Measurements from ENCODE around the gene SLC9A9. TPM values are rescaled to one million over a fixed set of nuclear protein-coding genes. Genes with fewer than 3 reads are reported as not detected.

The SLC9A9 gene
- total RNA-seq, 1 donor from 2014 or later: 0.22 TPM

GRCh38 chr3:143859465-143860203, 11.4 kb upstream of the SLC9A9 start:
- H3K79me2 ChIP-seq (ENCODE audit: low read depth): no peaks in the 10 kb centered on the region
- Mint-ChIP-seq H3K27me3 (ENCODE audit: insufficient read depth, low read depth) (no peaks in the 10 kb centered on the region), H3K9me3 (peaks cover 6% of the 10 kb centered on the region), H3K27ac (no peak overlapping the region), H3K36me3 (no peaks in the 10 kb centered on the region), H3K4me3 (no peak overlapping the region), H3K4me1 (no peaks in the 10 kb centered on the region)
- H3K27ac ChIP-seq: no peak overlapping the region
- no peak overlapping the region for H2AFZ ChIP-seq (replicated peaks)
- no peak overlapping the region for H3K4me2 ChIP-seq
- DNase-seq (ENCODE audit: low spot score): no peak
- no peaks in the 10 kb centered on the region for H3K4me1 ChIP-seq
- no peak overlapping the region for H3K9ac ChIP-seq
- no peak for TF ChIP-seq EZH2phosphoT487 (IDR thresholded peaks at IDR 0.05)
- no peak for TF ChIP-seq EZH2 (IDR thresholded peaks at IDR 0.05)
- no peak for TF ChIP-seq CTCF (IDR thresholded peaks at IDR 0.05)
- no peaks in the 10 kb centered on the region for H3F3A ChIP-seq (ENCODE audit: low read depth)
- H3K36me3 ChIP-seq: no peaks in the 10 kb centered on the region
- H4K20me1 ChIP-seq (ENCODE audit: low read depth): no peaks in the 10 kb centered on the region
- H3K27me3 ChIP-seq: no peaks in the 10 kb centered on the region
- no peaks in the 10 kb centered on the region for H3K9me3 ChIP-seq (ENCODE audit: low read depth)
- H3K4me3 ChIP-seq: no peak overlapping the region

- Histone ChIP-seq H3K9me3 (ENCODE audit: low read depth) (no peaks in the 10 kb centered on the region), H3K79me2 (ENCODE audit: low read depth) (no peaks in the 10 kb centered on the region), H3K27me3 (no peaks in the 10 kb centered on the region), H2AFZ (replicated peaks) (no peak overlapping the region), H3K4me2 (no peak overlapping the region), H4K20me1 (ENCODE audit: low read depth) (no peaks in the 10 kb centered on the region), H3K4me1 (no peaks in the 10 kb centered on the region), H3F3A (ENCODE audit: low read depth) (no peaks in the 10 kb centered on the region), H3K9ac (no peak overlapping the region), H3K4me3 (no peak overlapping the region), H3K36me3 (no peaks in the 10 kb centered on the region), H3K27ac (no peak overlapping the region)
- Mint-ChIP-seq H3K36me3 (no peaks in the 10 kb centered on the region), H3K4me3 (no peak overlapping the region), H3K27me3 (ENCODE audit: insufficient read depth, low read depth) (peaks cover 3% of the 10 kb centered on the region), H3K9me3 (peaks cover 5% of the 10 kb centered on the region), H3K4me1 (no peaks in the 10 kb centered on the region), H3K27ac (no peak overlapping the region)
- DNase-seq (ENCODE audit: low spot score): no peak
- TF ChIP-seq EZH2 (IDR thresholded peaks at IDR 0.05): no peak
- no peak for TF ChIP-seq EZH2phosphoT487 (IDR thresholded peaks at IDR 0.05)
- no peak for TF ChIP-seq CTCF (IDR thresholded peaks at IDR 0.05)
Measured at GRCh38 chr3:143856252-143856970, 8.1 kb upstream of the SLC9A9 start.

GRCh38 chr3:143855183-143855582, 6.9 kb upstream of the SLC9A9 start:
- H3K9me3 Mint-ChIP-seq: peaks cover 5% of the 10 kb centered on the region
- no peak overlapping the region for H3K27ac Mint-ChIP-seq
- H3K4me3 ChIP-seq: no peak overlapping the region
- H2AFZ ChIP-seq (replicated peaks): peak overlapping the region; percentile 42
- no peak overlapping the region for H3K27ac ChIP-seq
- no peaks in the 10 kb centered on the region for H3K36me3 Mint-ChIP-seq
- no peaks in the 10 kb centered on the region for H3K4me1 ChIP-seq
- TF ChIP-seq CTCF (IDR thresholded peaks at IDR 0.05) (no peak), EZH2 (IDR thresholded peaks at IDR 0.05) (no peak), EZH2phosphoT487 (IDR thresholded peaks at IDR 0.05) (no peak)
- H3K36me3 ChIP-seq: no peaks in the 10 kb centered on the region
- DNase-seq (ENCODE audit: low spot score): no peak
- H3F3A ChIP-seq (ENCODE audit: low read depth): no peaks in the 10 kb centered on the region
- H4K20me1 ChIP-seq (ENCODE audit: low read depth): no peaks in the 10 kb centered on the region
- peaks cover 3% of the 10 kb centered on the region for H3K27me3 Mint-ChIP-seq (ENCODE audit: insufficient read depth, low read depth)
- no peaks in the 10 kb centered on the region for H3K9me3 ChIP-seq (ENCODE audit: low read depth)
- no peaks in the 10 kb centered on the region for H3K27me3 ChIP-seq
- no peak overlapping the region for H3K4me2 ChIP-seq
- H3K4me1 Mint-ChIP-seq: peaks cover 3% of the 10 kb centered on the region
- no peaks in the 10 kb centered on the region for H3K79me2 ChIP-seq (ENCODE audit: low read depth)
- H3K4me3 Mint-ChIP-seq: no peak overlapping the region
- H3K9ac ChIP-seq: no peak overlapping the region

Data from neural progenitor cell (in vitro differentiated cells).